SKM-1 treated with dmso at 0.1 percent for 144 hours (cell line): ENCODE results near the gene ENTPD6.
"Not testable (repeated sequence)": the region's sequence is repeated elsewhere in the genome, so short reads cannot be mapped to it uniquely, and the experiment has no call there.

ENCODE experiments used
- DNase-seq: peaks from one replicate; lab custom pipeline; 2025; ENCODE audit not compliant: unreplicated experiment; lab: John Stamatoyannopoulos, UW

Gene ENTPD6

DNA sequence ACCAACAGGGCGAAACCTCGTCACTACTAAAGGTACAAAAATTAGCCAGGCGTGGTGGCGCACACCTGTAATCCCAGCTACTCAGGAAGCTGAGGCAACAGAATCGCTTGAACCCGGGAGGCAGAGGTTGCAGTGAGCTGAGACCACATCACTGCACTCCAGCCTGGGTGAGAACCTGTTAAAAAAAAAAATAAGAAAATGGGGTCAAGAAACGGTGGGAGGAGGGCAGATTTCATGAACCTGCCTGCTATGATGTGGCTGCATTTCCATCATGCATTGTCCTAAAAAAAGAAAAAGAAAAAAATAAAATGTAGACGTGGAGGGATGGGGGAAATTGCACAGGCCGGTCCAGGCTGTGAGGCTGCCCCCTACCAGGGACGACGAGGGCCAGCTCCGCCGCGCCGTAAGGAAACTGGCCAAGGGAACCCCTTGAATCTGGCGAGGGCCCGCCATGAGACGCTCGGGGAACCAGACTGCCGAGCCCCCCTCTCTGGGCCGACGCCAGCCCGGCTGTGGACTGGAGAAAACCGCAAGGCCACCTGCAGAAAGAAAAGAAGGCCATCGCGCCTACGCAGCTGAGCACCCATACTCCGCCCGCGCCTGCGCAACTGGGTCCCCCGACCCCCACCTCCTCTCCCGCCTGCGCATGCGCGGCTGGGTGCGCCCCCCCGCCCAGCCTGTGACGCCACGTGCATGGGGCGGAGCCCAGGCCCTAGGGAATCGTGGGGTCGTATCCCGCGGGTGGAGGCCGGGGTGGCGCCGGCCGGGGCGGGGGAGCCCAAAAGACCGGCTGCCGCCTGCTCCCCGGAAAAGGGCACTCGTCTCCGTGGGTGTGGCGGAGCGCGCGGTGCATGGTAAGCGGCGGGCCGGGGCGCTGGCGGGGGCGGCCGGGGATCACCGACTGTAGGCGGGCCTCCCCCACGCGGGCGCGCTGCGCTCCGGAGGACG lies at the start of gene ENTPD6:
Gene ENTPD6 (plus strand): TSS at position 699 of the 948 bp plus-strand sequence. CDS start 10,825 bp downstream, outside the sequence.
- DNase-seq = peak; percentile 62

DNA sequence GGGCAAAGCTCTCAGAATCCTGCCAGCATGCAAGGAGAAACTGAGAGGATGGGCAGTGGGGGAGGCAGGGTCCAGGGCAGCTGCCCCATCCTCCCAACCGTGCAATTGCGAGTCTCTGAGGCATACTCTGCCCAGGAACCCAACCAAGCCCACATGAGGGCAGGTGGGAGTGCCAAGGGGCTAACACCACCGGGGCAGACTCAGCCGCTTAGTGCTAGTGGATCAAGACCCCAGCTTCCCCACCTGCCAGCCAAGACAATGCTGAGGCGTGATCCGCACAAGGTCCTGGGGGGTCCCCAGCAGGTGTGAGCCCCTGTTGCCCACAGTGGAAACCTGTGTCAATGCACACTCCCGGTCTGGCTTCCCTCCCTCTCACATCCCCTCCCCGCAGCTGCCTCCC lies 48.5 kb upstream of the ENTPD6 start:
- no peak for DNase-seq

DNA sequence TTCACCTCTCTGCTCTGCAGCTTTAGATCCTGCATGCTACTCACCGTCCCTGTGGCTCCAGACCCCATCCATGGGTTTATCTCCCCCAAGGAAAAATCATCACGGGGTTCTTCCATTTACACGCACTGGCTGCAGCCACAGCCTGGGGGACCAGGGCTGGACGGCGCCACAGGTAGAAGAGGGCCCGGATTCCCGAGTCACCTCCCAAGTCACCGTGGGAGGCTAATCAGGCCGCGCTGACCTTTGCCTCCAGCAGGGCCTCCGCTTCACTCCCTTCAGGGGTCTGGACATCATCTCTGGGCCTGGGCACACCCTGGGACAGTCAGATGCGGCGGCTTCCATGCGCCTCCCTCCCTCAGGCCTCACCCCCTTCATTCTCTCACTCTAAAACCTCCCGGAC lies 47.8 kb upstream of the ENTPD6 start:
- DNase-seq = no peak

DNA sequence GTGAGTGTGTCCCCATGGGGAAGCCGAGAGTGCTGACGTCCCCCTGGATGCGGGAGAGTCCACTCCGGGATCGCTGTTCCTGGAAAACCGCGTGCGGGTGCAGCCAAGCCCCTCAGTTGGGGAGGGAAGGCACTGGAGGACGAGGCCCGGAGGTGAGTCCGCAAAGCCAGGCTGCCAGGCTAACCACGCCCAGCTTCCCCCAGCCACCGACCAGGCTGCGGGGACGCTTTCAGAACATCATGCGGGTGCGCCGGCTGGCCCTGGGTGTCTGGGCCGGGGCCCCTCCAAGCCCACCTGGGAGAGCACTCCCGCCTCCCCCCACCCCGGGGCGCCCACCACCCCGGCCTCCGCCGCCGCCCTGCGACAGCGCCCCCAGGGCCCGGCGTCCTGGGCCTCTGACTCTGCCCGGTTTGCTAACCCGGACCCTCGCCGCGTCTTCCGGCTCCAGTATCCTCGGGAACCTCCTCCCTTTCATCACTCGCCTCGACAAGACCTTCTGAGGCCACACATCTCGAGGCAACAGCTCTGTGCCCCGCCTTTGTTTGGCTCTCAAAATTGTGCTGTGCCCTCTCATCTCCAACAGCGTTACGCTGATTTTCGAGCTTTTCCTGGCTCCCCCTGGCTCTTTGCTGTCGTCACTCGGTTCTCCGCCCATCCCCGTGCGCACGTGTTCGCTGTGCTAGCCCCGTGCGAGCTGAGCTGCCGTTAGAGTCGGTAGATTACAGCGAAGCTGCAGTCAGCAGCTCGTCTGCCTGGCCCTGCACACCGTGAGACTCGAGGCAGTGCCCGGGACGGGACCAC lies 47.1 kb upstream of the ENTPD6 start:
- DNase-seq = no peak

DNA sequence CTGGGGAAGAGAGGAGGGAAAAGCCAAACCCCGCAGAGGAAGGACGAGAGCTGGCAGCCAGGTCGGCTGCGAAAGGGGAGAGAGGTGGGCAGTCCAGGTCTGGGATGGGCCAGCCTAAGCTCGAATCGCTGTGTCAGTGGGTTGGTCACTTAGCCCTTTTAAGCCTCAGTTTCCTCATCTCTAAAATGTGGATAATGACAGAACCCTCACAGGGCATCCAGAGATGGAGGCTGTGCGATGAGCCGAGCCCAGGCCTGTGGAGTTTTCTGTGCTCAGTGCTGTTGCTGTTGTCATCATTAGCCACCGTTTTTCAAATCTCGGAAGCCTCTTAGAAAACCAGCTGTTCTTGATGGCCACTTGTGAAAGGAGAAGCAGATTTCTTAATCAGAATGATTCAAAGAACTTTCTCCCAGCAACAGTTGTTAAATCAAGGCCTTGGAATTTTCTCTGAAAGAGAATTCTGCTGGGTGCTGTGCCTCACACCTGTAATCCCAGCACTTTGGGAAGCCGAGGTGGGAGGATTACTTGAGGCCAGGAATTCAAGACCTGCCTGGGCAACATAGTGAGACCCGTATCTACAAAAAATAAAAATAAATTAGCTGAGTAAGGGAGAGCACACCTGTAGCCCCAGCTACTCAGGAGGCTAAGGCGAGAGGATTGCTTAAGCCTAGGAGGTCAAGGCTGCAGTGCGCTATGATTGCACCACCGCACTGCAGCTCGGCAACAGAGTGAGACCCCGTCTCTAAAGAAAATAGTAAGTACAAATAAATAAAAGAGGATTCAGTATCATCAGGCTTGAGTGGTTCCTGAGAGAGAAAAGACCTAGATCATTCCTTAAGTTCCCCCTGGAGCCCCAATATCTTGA lies 46.3 kb upstream of the ENTPD6 start:
- DNase-seq = no peak

DNA sequence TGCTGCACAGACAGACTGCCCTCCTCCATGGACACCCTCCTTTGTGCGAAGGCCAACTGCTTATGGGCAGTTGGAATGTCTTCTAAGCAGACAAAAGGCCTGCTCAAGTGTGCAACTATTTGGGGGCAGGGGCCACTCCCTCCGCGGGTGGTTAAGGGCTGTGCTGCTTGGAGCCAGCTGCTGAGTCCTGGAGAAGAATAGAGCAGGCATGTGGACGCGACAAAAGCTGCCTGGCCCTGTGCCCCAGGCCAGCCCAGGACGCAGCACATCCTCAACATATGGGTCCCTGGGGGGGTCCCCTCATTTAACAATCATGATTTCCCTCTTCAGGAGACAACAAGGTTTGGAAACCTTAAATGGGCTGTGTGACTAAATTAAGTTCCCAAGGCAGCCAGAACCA lies 45.5 kb upstream of the ENTPD6 start:
- DNase-seq = no peak

DNA sequence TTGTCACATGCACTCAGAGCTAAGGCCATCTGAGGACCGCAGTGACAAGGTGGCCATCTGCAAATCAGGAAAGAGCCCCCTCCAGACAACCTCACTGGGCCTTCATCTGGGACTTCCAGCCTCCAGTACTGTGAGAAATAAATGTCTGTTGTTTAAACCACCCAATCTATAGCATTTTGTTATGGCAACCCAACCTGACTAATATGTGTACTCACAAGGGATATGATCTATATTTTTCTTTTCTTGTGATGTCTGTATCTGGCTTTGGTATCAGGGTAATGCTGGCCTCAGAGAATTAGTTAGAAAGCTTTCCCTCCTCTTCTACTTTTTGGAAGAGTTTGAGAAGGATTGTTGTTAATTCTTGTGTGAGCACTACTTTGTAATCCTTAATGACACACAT lies 37.5 kb upstream of the ENTPD6 start:
- no peak for DNase-seq

DNA sequence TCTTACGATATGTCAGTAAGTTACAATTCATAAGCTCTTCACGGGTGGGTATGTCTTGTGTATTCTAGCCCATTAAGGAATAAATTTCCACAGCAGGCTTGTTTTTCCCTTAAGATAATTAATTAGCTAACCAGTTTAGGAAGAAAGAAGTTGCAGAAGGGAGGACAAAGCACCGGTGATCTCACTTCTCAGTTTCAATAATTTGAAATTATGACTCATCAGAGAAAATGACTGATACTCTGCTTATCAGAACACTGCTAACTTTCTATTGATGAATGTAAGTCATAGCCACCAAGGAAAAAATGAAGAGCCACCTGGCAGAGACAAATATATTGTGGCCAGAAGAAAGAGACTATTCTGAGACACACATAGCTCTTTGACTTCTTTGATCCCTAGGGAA lies 35.0 kb upstream of the ENTPD6 start:
- no peak for DNase-seq

DNA sequence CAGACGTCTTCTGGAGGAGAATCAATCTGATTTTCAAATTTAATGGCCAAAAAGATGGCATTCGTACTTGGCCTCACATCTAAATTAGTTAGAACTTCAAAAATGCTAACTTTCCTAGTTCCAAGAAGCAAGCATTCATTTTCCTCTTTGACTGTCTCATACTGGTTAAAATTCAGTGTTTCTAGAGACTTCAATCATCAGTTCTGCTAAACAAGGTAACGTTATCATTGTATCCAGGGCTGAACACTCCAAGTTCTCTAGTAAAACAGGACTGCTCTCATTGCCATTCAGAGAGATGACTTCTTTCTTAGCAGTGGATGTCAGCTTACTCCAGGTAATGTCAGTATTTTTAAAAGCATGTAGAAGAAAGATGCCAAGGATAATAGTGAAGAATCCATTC lies 34.6 kb upstream of the ENTPD6 start:
- DNase-seq = no peak

DNA sequence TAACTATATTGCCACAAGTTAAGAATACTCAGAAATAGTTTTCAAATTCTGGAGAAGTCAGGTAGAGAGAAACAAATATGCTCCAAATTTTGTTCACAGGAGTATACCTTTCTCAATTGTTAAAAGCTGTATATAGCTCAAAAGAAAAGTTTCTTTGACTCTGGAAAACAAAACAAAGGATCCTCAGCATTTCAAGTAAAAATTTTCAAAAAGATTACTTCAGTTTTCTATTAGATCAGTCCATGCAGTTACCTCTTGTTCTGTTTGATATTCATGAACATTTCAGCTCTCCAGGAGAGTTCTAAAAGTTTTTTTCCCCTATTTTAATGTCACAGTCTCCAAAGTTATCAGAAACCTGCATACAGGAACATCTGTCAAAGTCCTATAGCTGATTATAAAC lies 30.4 kb upstream of the ENTPD6 start:
- no peak for DNase-seq

DNA sequence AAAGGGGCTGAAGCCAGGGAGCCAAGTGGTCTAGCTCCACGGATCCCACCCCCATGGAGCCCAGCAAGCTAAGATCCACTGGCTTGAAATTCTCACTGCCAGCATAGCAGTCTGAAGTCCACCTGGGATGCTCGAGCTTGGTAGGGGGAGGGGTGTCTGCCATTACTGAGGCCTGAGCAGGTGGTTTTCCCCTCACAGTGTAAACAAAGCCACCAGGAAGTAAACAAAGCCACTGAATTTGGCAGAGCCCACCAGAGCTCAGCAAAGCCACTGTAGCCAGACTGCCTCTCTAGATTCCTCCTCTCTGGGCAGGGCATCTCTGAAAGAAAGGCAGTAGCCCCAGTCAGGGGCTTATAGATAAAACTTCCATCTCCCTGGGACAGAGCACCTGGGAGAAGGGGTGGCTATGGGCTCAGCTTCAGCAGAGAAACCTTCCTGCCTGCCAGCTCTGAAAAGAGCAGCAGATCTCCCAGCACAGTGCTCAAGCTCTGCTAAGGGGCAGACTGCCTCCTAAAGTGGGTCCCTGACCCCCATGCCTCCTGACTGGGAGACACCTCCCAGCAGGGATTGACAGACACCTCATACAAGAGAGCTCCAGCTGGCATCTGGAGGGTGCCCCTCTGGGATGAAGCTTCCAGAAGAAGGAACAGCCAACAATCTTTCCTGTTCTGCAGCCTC lies 29.3 kb upstream of the ENTPD6 start:
- DNase-seq = not testable (repeated sequence)

DNA sequence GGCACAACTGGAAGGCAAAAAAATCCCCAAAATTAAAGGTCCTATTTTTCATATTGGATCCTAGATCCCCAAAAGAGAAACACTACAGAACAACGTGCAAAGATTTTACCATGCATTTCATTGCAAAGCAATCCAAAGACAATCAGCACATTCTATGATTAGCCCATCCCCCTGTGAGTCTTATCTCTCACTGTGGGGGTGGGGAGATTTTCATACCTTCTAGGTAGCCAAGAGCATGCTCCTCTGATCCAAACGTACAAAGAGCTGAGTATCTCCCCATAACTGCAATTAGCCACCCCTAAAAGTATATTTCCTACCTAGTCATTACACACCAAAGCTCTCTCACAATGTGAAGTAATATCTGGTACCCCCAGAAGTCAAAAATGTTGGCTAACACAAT lies 22.2 kb upstream of the ENTPD6 start:
- no peak for DNase-seq

DNA sequence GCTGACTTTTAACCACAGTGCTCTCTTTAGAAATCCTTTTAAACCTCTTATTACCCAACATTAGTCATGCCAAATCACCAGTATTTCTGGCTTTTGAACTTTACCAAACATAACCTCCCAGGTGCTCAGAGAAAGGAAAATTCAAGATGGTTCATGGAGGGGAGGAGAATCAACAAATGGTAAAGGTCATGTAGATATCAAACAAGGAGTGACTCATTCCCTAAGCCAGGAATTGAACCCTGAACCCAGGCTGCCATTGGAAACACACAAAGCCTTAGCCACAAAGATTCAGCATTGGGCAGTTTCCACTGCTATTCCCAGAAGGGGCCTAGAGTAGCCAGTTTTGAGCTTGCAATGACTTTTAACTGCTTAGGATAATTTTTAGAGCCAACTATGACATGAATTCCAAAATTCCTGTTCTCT lies 21.6 kb upstream of the ENTPD6 start:
- no peak for DNase-seq

DNA sequence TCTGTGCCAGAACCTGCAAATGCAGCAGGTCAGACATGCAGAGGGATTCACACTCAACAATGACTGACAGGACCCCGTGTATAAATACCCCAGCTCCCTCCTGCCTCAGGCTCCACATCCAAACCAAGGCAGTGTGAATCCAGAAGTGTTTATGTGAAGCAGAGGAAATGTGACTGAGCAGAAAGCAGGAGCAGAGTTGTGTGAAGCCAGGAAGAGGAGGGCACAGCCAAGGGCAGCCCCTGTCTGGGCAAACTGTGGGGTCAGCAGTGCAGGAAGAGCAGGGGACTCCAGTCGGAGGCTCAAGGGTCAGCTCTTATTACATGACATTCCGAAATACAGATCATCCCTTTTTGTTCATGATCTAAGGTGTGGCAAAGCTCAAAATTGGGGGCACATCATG lies 19.3 kb upstream of the ENTPD6 start:
- no peak for DNase-seq

DNA sequence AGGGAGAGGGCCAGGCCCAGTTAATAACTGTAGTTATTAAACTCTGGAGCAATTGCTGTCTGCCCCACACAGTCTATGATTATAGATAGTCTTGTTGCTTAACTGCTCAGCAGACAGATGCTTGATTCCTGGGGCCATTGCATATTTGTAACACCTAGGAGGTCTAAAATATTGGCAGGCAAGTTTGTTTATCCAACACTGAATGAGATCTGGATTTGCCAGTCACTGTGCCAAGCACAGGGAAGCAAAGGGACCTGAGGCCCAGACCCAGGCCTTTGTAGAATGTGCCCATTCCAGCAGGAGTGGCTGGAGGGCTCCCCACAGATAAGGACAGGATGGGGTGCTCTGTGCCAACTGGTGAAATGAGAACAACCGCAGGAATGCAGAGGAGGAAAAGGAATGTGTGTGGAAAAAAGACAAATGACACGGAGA lies 17.6 kb upstream of the ENTPD6 start:
- DNase-seq = no peak

DNA sequence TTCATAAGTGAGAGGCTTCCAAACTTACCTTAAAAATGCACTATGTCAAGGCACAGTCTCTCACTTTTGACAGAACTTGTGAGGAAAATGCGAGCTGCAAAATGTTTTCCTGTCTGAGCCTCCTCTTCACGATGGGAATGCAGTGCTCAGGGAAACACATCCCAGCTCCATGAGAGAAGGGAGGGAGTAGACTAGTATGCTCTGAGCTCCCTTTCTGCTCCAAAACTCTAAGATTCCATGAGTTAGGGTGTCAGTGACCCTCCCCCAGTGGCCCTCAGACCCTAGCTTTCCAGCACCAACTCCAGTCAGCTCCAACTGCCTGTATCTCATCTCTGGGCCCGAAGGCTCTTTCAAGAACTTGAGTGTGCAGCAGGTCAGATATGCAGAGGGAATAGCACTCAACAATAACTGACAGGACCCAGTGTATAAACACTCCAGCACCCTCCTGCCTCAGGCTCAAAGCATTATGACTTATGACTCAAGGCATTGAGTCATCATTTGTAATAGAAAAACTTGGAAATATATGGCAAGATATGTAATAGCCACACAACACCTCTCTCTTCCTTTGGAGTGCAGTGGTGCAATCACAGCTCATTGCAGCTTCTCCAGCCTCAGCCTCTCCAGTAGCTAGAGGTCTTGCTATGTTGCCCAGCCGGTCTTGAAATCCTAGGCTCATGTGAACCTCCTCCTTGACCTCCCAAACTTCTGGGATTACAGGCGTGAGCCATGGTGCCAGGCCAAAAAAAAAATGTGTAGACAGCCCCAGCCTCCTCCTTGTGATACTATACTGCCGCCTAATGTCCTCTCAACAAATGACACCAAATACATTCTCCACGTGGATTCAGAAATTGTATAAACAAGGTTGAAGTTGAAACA lies 16.7 kb upstream of the ENTPD6 start:
- DNase-seq = peak; percentile 11

DNA sequence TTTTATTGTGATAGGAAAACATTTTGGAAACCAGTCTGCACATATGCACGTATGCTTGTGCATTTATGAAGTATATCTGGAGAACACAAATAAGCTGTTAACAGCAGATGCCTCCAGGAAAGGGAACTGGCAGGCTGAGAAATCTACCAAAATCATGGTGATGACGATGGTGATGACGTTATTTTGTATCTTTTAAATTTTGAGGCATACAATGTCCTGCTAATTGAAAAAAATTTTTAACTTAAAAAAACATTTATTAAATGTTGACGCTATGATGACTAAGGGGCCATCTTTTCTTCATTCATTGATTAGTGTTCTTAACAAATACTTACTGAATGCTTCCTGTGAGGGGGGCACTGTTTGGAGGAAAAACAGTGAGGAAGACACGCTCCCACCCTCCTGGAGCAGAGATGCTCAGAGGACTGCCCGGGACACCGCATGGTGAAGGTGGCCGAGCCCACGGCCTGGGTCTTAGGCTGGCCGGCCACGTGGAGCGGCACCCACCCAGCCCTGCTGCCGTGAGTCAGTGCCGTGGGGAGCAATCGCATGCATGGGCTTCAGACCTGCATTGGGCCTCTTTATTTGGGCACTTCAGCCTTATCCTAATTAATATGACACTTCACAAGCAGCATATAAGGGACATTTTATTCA lies 15.9 kb upstream of the ENTPD6 start:
- DNase-seq = no peak

DNA sequence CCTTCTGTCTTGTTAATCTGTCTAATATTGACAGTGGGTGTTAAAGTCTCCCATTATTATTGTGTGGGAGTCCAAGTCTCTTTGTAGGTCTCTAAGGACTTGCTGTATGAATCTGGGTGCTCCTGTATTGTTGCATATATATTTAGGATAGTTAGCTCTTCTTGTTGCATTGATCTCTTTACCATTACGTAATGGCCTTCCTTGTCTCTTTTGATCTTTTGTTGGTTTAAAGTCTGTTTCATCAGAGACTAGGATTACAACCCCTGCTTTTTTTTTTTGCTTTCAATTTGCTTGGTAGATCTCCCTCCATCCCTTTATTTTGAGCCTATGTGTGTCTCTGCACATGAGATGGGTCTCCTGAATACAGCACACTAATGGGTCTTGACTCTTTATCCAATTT lies 11.1 kb upstream of the ENTPD6 start:
- DNase-seq = not testable (repeated sequence)

DNA sequence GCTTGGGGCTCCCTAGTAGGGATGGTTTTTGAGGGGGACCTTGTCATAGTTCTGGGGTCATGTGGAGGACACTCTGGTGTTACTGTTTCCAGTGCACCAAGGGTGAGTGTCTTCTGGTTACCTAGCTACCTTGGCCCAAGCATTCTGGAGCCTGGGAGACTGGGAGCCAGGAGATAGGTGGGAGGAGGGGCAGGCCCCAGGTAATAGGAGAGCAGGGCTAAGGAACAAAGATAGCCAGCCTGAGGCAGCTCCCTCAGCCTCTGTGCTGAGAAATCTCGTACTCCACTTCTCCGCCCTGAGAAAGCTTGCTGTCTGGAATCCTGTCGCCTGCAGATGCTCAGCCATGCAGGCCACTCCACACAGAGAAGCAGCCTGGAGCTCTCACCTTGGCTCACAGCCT lies 8.3 kb upstream of the ENTPD6 start:
- no peak for DNase-seq
